ENCODE data around the gene BOLA3.

The BOLA3 gene

GRCh38 chr2:74099835-74100234, 47.9 kb downstream of the BOLA3 start:
- Histone ChIP-seq H3K4me3 (IDR thresholded peaks at IDR 0.05; ENCODE audit: insufficient read depth, low read depth, low read length) (no peak overlapping the region), H3K4me2 (no peak overlapping the region), H3K27ac (no peak overlapping the region), H3K4me1 (ENCODE audit: low read depth, poor library complexity, severe bottlenecking) (no peaks in the 10 kb centered on the region), H3K36me3 (ENCODE audit: insufficient read depth) (no peaks in the 10 kb centered on the region; the same call in 1 of the 2 replicates), H3K79me2 (ENCODE audit: insufficient read depth, low read depth) (no peaks in the 10 kb centered on the region), H2AFZ (ENCODE audit: low read depth) (no peak overlapping the region), H4K20me1 (ENCODE audit: insufficient read depth) (no peaks in the 10 kb centered on the region), H3K9ac (no peak overlapping the region), H3K27me3 (ENCODE audit: insufficient read depth, low read depth) (no peaks in the 10 kb centered on the region)
- TF ChIP-seq, protein P1, sequence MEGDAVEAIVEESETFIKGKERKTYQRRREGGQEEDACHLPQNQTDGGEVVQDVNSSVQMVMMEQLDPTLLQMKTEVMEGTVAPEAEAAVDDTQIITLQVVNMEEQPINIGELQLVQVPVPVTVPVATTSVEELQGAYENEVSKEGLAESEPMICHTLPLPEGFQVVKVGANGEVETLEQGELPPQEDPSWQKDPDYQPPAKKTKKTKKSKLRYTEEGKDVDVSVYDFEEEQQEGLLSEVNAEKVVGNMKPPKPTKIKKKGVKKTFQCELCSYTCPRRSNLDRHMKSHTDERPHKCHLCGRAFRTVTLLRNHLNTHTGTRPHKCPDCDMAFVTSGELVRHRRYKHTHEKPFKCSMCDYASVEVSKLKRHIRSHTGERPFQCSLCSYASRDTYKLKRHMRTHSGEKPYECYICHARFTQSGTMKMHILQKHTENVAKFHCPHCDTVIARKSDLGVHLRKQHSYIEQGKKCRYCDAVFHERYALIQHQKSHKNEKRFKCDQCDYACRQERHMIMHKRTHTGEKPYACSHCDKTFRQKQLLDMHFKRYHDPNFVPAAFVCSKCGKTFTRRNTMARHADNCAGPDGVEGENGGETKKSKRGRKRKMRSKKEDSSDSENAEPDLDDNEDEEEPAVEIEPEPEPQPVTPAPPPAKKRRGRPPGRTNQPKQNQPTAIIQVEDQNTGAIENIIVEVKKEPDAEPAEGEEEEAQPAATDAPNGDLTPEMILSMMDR (conservative IDR thresholded peaks at IDR 0.05; ENCODE audit: low read depth, low read length) = no peak

- no peaks in the 10 kb centered on the region for H4K20me1 ChIP-seq (ENCODE audit: insufficient read depth)
- H3K4me1 ChIP-seq (ENCODE audit: low read depth, poor library complexity, severe bottlenecking) = no peaks in the 10 kb centered on the region
- no peaks in the 10 kb centered on the region for H3K27me3 ChIP-seq (ENCODE audit: insufficient read depth, low read depth)
- no peak overlapping the region for H3K27ac ChIP-seq
- no peaks in the 10 kb centered on the region; the same call in 1 of the 2 replicates for H3K36me3 ChIP-seq (ENCODE audit: insufficient read depth)
- TF ChIP-seq, protein P1 (conservative IDR thresholded peaks at IDR 0.05; ENCODE audit: low read depth, low read length) = no peak
- H3K4me3 ChIP-seq (IDR thresholded peaks at IDR 0.05; ENCODE audit: insufficient read depth, low read depth, low read length) = no peak overlapping the region
- no peaks in the 10 kb centered on the region for H3K79me2 ChIP-seq (ENCODE audit: insufficient read depth, low read depth)
- no peak overlapping the region for H3K4me2 ChIP-seq
- H3K9ac ChIP-seq = no peak overlapping the region
- no peak overlapping the region for H2AFZ ChIP-seq (ENCODE audit: low read depth)
These were observed 48.4 kb downstream of the BOLA3 start for GRCh38 chr2:74099271-74099670.

GRCh38 chr2:74097574-74097973, 50.1 kb downstream of the BOLA3 start:
- no peak overlapping the region for H3K4me2 ChIP-seq
- H2AFZ ChIP-seq (ENCODE audit: low read depth) = no peak overlapping the region
- no peaks in the 10 kb centered on the region; the same call in 1 of the 2 replicates for H3K36me3 ChIP-seq (ENCODE audit: insufficient read depth)
- TF ChIP-seq, protein P1 (conservative IDR thresholded peaks at IDR 0.05; ENCODE audit: low read depth, low read length) = no peak
- H3K4me1 ChIP-seq (ENCODE audit: low read depth, poor library complexity, severe bottlenecking) = no peaks in the 10 kb centered on the region
- H4K20me1 ChIP-seq (ENCODE audit: insufficient read depth) = no peaks in the 10 kb centered on the region
- H3K79me2 ChIP-seq (ENCODE audit: insufficient read depth, low read depth) = no peaks in the 10 kb centered on the region
- no peak overlapping the region for H3K4me3 ChIP-seq (IDR thresholded peaks at IDR 0.05; ENCODE audit: insufficient read depth, low read depth, low read length)
- H3K9ac ChIP-seq = no peak overlapping the region
- no peak overlapping the region for H3K27ac ChIP-seq
- no peaks in the 10 kb centered on the region for H3K27me3 ChIP-seq (ENCODE audit: insufficient read depth, low read depth)

DNA sequence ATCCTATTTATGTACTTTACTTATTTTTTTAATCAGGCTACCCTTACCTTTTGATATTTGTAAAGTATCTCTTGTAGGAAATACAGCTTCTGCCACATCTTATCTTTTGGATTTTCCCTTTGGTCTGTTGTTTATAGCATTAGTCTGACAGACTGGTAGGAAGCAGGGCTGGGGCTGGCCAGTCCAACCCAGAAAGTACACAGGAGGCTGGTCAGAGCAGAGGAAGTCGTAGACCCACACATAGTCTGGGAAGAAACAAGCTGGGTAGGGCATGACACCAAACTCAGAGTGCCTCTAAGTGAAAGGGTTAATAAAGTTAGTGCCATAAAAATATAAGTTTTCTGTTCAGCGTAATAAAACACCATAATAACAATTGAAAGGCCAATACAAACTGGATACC, 51.7 kb downstream of the BOLA3 start:
- Histone ChIP-seq H3K4me1 (ENCODE audit: low read depth, poor library complexity, severe bottlenecking) (no peaks in the 10 kb centered on the region), H4K20me1 (ENCODE audit: insufficient read depth) (no peaks in the 10 kb centered on the region), H3K9ac (no peak overlapping the region), H3K4me3 (IDR thresholded peaks at IDR 0.05; ENCODE audit: insufficient read depth, low read depth, low read length) (no peak overlapping the region), H3K4me2 (no peak overlapping the region), H3K79me2 (ENCODE audit: insufficient read depth, low read depth) (no peaks in the 10 kb centered on the region), H2AFZ (ENCODE audit: low read depth) (no peak overlapping the region), H3K27ac (no peak overlapping the region), H3K27me3 (ENCODE audit: insufficient read depth, low read depth) (no peaks in the 10 kb centered on the region), H3K36me3 (ENCODE audit: insufficient read depth) (no peaks in the 10 kb centered on the region; the same call in 1 of the 2 replicates)
- TF ChIP-seq, protein P1 (conservative IDR thresholded peaks at IDR 0.05; ENCODE audit: low read depth, low read length) = no peak

Measured in KMS-11 (cell line).